Measurements from ENCODE around the gene PDAP1. TPM values are rescaled to one million over a fixed set of nuclear protein-coding genes. Genes with fewer than 3 reads are reported as not detected.

PDAP1 gene
- total and polyA plus RNA-seq, 9 of the 15 experiments (the other 6 are each of a cell fraction or from before 2014, with no cell fraction given) = 10.2 to 315 (median 129) TPM

DNA sequence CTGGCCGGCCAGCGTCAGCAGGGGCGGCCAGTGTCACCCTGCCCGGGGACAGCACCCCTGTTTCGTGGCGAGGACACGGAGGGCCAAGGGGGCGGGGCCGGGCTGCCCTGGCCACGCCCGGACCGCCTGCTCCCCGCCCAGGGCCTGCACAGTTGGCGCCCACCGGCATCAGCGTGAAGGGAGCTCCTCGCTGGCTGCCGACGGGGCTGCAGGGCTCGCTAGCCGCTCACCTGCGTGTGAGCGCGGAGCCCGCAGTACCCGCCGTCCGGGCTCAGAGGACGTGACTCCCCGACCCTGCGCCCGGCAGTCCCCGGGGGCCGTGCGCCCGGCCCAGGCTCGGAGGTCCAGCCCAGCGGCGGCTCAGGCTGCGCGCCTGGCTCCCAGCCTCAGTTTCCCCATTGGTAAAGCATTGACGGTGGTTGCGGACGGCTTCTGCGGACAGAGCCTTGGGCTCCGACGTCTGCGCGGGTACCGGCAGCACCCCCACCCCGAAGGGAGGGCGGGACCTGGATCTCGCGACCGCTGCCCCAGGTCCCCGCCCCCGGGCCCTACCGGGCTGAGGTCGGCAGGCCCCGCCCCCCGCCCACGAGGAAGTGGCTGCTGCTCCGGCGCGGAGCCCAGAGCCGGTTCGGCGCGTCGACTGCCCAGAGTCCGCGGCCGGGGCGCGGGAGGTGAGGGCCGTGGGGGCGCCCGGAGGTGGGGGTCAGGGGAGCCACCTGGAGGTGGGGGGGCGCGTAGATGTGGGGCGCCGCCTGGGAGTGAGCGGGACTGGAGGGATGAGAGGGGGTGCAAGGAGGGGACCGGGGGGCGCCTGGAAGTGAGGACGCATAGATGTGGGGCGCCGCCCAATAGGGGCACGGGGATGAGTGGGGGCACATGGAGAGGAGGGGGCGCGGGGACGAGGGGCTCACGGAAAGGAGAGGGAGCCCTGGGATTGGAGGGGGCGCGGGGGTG is 34.0 kb downstream of the PDAP1 start, which contains the start of gene ARPC1B:
Gene ARPC1B, plus strand, starts transcription at position 620 of the 954 bp plus-strand sequence. CDS start 10,985 bp downstream, outside the sequence.
- H3K9me1 ChIP-seq (ENCODE audit: control insufficient read depth, insufficient read depth, low read length) = no peaks in the 10 kb centered on the region
- BruUV-seq (replicated peaks) = no TSS peak
- WGBS (ENCODE audit: insufficient coverage, low coverage, missing lambda C conversion rate) = 1% methylated on average over 66 of the region's 95 CpGs
- no peak for FAIRE-seq
- H4K20me1 ChIP-seq (replicated peaks; ENCODE audit: control insufficient read depth, insufficient read depth, low read length) = peaks cover 4% of the 10 kb centered on the region; the same call in 1 of the 2 replicates
- H3K27ac ChIP-seq (ENCODE audit: extremely low read depth, low read depth, low read length) = peak within 1 kb of the TSS; percentile 74
- peaks cover 25 to 58% of the 10 kb centered on the region in 2 experiments for H3K4me1 ChIP-seq (replicated peaks in 1 of 2; ENCODE audit: control insufficient read depth in 2 of 2, insufficient read depth in 2 of 2, low read length in 2 of 2)
- CTCF ChIA-PET (ENCODE audit: low intra/inter-chr PET ratio) = no interaction called here
- POLR2A ChIA-PET = interaction anchor here (0.6 to 1.5 kb wide), 6 partner anchors 9 to 94 kb away, joined by 3 to 6 read pairs (median 4); no protein-coding TSS in a partner anchor
- no peaks in the 10 kb centered on the region for H3K9me3 ChIP-seq (replicated peaks; ENCODE audit: control insufficient read depth, insufficient read depth, low read depth, low read length)
- intact Hi-C loops (cut with micrococcal nuclease) (loop anchor here (2.0 kb wide), 1 partner anchor 34 kb away; the partner anchor contains the start of genes BUD31 and PDAP1), in situ Hi-C loops (cut with MboI) (no loop called here)
- H3K79me2 ChIP-seq (ENCODE audit: control insufficient read depth, insufficient read depth, low read length) = peaks cover 40% of the 10 kb centered on the region
- peak within 1 kb of the TSS; percentile 95 for H2AFZ ChIP-seq (ENCODE audit: low read depth, low read length)
- H3K4me3 ChIP-seq = peak within 1 kb of the TSS; percentile 94
- ATAC-seq = peak; percentile 88
- H3K4me2 ChIP-seq (ENCODE audit: insufficient read depth, low read length) = peak within 1 kb of the TSS; percentile 81
- H3K9ac ChIP-seq (ENCODE audit: insufficient read depth in 1 of 2, low read depth in 2 of 2, low read length in 2 of 2) = peak within 1 kb of the TSS; percentile 79 to 83
- H3K27me3 ChIP-seq (ENCODE audit: control insufficient read depth in 2 of 2, insufficient read depth in 2 of 2, low read length in 2 of 2) = no peaks in the 10 kb centered on the region
- H3K36me3 ChIP-seq (ENCODE audit: control insufficient read depth, insufficient read depth, low read length) = peaks cover 31% of the 10 kb centered on the region; the same call in 2 of the 3 replicates
- DNase-seq (ENCODE audit: extremely low read depth in 1 of 4, low spot score in 3 of 4) = peak; percentile 93 to 99 (median 98)
- TF ChIP-seq ZNF217 (CRISPR knock-in tag; IDR thresholded peaks at IDR 0.05) (no peak), RB1 (IDR thresholded peaks at IDR 0.05; ENCODE audit: low read depth) (peak; percentile 80; the same call in 1 of the 2 replicates), ARNT (IDR thresholded peaks at IDR 0.05) (no peak), SRSF1 (IDR thresholded peaks at IDR 0.05; ENCODE audit: low read depth, low read length) (no peak), HCFC1 (IDR thresholded peaks at IDR 0.05; ENCODE audit: low read depth, low read length) (no peak), GTF2F1 (IDR thresholded peaks at IDR 0.05; ENCODE audit: low read depth, low read length) (no peak), C11orf30 (IDR thresholded peaks at IDR 0.05; ENCODE audit: low read depth) (no peak), RFX1 (IDR thresholded peaks at IDR 0.05) (no peak), MTF1 (CRISPR knock-in tag; IDR thresholded peaks at IDR 0.05; ENCODE audit: borderline replicate concordance) (no peak), POLR2AphosphoS5 (IDR thresholded peaks at IDR 0.05; ENCODE audit: control insufficient read depth, insufficient read depth, low read depth, low read length) (peak; percentile 97), ZNF639 (CRISPR knock-in tag; conservative IDR thresholded peaks at IDR 0.05 in 1 of 2, IDR thresholded peaks at IDR 0.05 in 1 of 2) (peak in 1 of 2 experiments; percentile 74; a peak in 1 of 4 replicates), CHD1 (IDR thresholded peaks at IDR 0.05; ENCODE audit: low read length) (peak; percentile 71), NFE2L1 (tag; IDR thresholded peaks at IDR 0.05; ENCODE audit: borderline replicate concordance, low read depth) (no peak), CEBPG (CRISPR knock-in tag; IDR thresholded peaks at IDR 0.05) (no peak), CEBPG (tag; conservative IDR thresholded peaks at IDR 0.05 in 1 of 2, IDR thresholded peaks at IDR 0.05 in 1 of 2) (no peak), ZNF511 (CRISPR knock-in tag; IDR thresholded peaks at IDR 0.05) (no peak; the same call in 1 of the 2 replicates)
- TF ChIP-seq, protein P1, sequence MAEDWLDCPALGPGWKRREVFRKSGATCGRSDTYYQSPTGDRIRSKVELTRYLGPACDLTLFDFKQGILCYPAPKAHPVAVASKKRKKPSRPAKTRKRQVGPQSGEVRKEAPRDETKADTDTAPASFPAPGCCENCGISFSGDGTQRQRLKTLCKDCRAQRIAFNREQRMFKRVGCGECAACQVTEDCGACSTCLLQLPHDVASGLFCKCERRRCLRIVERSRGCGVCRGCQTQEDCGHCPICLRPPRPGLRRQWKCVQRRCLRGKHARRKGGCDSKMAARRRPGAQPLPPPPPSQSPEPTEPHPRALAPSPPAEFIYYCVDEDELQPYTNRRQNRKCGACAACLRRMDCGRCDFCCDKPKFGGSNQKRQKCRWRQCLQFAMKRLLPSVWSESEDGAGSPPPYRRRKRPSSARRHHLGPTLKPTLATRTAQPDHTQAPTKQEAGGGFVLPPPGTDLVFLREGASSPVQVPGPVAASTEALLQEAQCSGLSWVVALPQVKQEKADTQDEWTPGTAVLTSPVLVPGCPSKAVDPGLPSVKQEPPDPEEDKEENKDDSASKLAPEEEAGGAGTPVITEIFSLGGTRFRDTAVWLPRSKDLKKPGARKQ (CRISPR knock-in tag; IDR thresholded peaks at IDR 0.05) = no peak

Data from K562 (cell line).